Endothelial cell of umbilical vein (primary cell): ENCODE results near the gene CNTRL. TPM values are rescaled to one million over a fixed set of nuclear protein-coding genes. Genes with fewer than 3 reads are reported as not detected.
A peak's percentile ranks its signal among the peaks of the same experiment; 100 is the strongest.

Source experiments
- BruUV-seq: library from RNA; stranded (reverse); fragments of 400-500 nt; replicated peaks from 2 replicates; lab custom pipeline; 2021; lab: Mats Ljungman, UMichigan
- CTCF ChIA-PET: fragments of 300-600, 350-600 bp; sonication (Branson Sonifier 250); formaldehyde crosslinking; loops from one replicate; lab custom pipeline; 2021; ENCODE audit warnings: antibody characterized with exemption, inconsistent platforms; lab: Charles Lee
- POLR2A ChIA-PET: fragments of 300-600, 350-600 bp; sonication (Branson Sonifier 250); formaldehyde crosslinking; loops from one replicate; lab custom pipeline; 2021; ENCODE audit warnings: antibody characterized with exemption, inconsistent platforms; lab: Charles Lee
- DNase-seq: peaks from one replicate; pipeline ENCODE4 v3.0.0-alpha.2; 2011; ENCODE audit warnings: low read depth, low spot score
- FAIRE-seq: peaks from 2 replicates; lab custom pipeline; 2011; peaks lifted over from hg19 to GRCh38; lab: Jason Lieb, UNC
- H2AFZ ChIP-seq: 2 replicates; pipeline ENCODE4 v1.6.0; 2012; ENCODE audit warnings: low read depth, low read length, control low read depth, inconsistent platforms
- H3K27ac ChIP-seq: 2 replicates; pipeline ENCODE4 v1.5.1; 2011; ENCODE audit warnings: low read depth, mild to moderate bottlenecking, control low read depth, low read length, moderate library complexity; ENCODE audit not compliant: insufficient read depth
- H3K27me3 ChIP-seq, 2 experiments: 2 replicates each; pipeline versions ENCODE4 v1.6.0 to v1.6.1; 2011; ENCODE audit warnings: low read length in 2 of 2, mixed read lengths in 1 of 2; ENCODE audit not compliant: control insufficient read depth in 2 of 2, insufficient read depth in 2 of 2
- H3K36me3 ChIP-seq, 2 experiments: 2 replicates in 1 of 2; 3 replicates in 1 of 2; pipeline ENCODE4 v1.5.1; 2011; ENCODE audit warnings: low read length in 2 of 2, mild to moderate bottlenecking in 1 of 2, moderate library complexity in 1 of 2; ENCODE audit not compliant: control insufficient read depth in 2 of 2, insufficient read depth in 2 of 2; ENCODE audit errors: extremely low read depth in 1 of 2
- H3K4me1 ChIP-seq: 3 replicates; pipeline ENCODE4 v1.5.1; 2011; ENCODE audit warnings: mild to moderate bottlenecking, low read length; ENCODE audit not compliant: control insufficient read depth, insufficient read depth; ENCODE audit errors: extremely low read depth
- H3K4me2 ChIP-seq: 2 replicates; pipeline ENCODE4 v1.6.1; 2011; ENCODE audit warnings: low read length, control low read depth, mixed read lengths; ENCODE audit not compliant: insufficient read depth
- H3K4me3 ChIP-seq, 3 experiments: fragments of 200-600 bp in 1 of 3; sonication (generic), shearing (Covaris generic) in 1 of 3; replicated peaks in 1 of 3; 2 replicates each; pipeline ENCODE4 v1.5.1; 2011 to 2016; ENCODE audit warnings: control low read depth in 3 of 3, low read length in 3 of 3, mild to moderate bottlenecking in 2 of 3, inconsistent platforms in 1 of 3, low read depth in 1 of 3, moderate library complexity in 1 of 3; ENCODE audit not compliant: insufficient read depth in 1 of 3
- H3K79me2 ChIP-seq: 2 replicates; pipeline ENCODE4 v1.6.0; 2012; ENCODE audit warnings: low read length, inconsistent platforms; ENCODE audit not compliant: control insufficient read depth, insufficient read depth
- H3K9ac ChIP-seq: replicated peaks from 2 replicates; pipeline ENCODE3; 2011; ENCODE audit warnings: low read length, control low read depth; ENCODE audit not compliant: insufficient read depth; ENCODE audit errors: extremely low read depth
- H3K9me1 ChIP-seq: replicated peaks from 3 replicates; pipeline ENCODE4 v1.6.0; 2011; ENCODE audit warnings: mild to moderate bottlenecking, low read length; ENCODE audit not compliant: control insufficient read depth, insufficient read depth; ENCODE audit errors: extremely low read depth
- H3K9me3 ChIP-seq: replicated peaks from 2 replicates; pipeline ENCODE4 v1.5.1; 2012; ENCODE audit warnings: low read length, inconsistent platforms; ENCODE audit not compliant: control insufficient read depth, insufficient read depth
- H4K20me1 ChIP-seq: replicated peaks from 2 replicates; pipeline ENCODE3; 2011; ENCODE audit warnings: mild to moderate bottlenecking, low read length; ENCODE audit not compliant: control insufficient read depth, insufficient read depth; ENCODE audit errors: extremely low read depth
- CTCF ChIP-seq, 2 donors: IDR thresholded peaks; 1 replicate in 1 of 2; 2 replicates in 1 of 2; pipeline ENCODE4 v1.5.1; 2011; ENCODE audit warnings: low read length in 2 of 2, mild to moderate bottlenecking in 2 of 2, moderate library complexity in 2 of 2, control low read depth in 1 of 2, inconsistent platforms in 1 of 2, low read depth in 1 of 2; ENCODE audit not compliant: insufficient read depth in 1 of 2; ENCODE audit errors: extremely low read depth in 1 of 2
- EZH2 ChIP-seq: IDR thresholded peaks from 2 replicates; pipeline ENCODE4 v1.6.1; 2012; ENCODE audit warnings: borderline replicate concordance, low read depth, mild to moderate bottlenecking, moderate library complexity, low read length, inconsistent platforms; ENCODE audit not compliant: severe bottlenecking
- FOS ChIP-seq: IDR thresholded peaks from 2 replicates; pipeline ENCODE4 v1.6.1; 2011; ENCODE audit warnings: mild to moderate bottlenecking, low read length, moderate library complexity, borderline replicate concordance; ENCODE audit not compliant: insufficient read depth
- GATA2 ChIP-seq: IDR thresholded peaks from 2 replicates; pipeline ENCODE4 v1.7.0; 2011; ENCODE audit warnings: low read depth, mild to moderate bottlenecking, moderate library complexity, mixed read lengths, low read length; ENCODE audit not compliant: insufficient read length, insufficient read depth
- JUN ChIP-seq: IDR thresholded peaks from 2 replicates; pipeline ENCODE4 v1.6.1; 2011; ENCODE audit warnings: borderline replicate concordance, low read depth; ENCODE audit not compliant: insufficient read length, insufficient read depth
- MAX ChIP-seq: IDR thresholded peaks from 2 replicates; pipeline ENCODE4 v1.6.1; 2011; ENCODE audit not compliant: insufficient read depth, insufficient read length
- MYC ChIP-seq: IDR thresholded peaks from one replicate; pipeline ENCODE4 v1.6.1; 2011; ENCODE audit warnings: mild to moderate bottlenecking, low read depth, low read length
- POLR2A ChIP-seq: IDR thresholded peaks from 2 replicates; pipeline ENCODE4 v1.6.1; 2012; ENCODE audit warnings: low read depth, mild to moderate bottlenecking, control low read depth, low read length
- POLR2AphosphoS5 ChIP-seq: IDR thresholded peaks from 2 replicates; pipeline ENCODE4 v1.6.1; 2012; ENCODE audit warnings: low read depth, mild to moderate bottlenecking, control low read depth, low read length, moderate library complexity; ENCODE audit not compliant: insufficient read depth
- dilution Hi-C: fragments of 300-500 bp; cut with MboI; formaldehyde crosslinking; loops from one replicate; pipeline ENCODE4 v1.15.0; 2019; ENCODE audit warnings: low sequenced_read_pairs; ENCODE audit not compliant: extremely low pct_ligation_motif_present
- intact Hi-C: fragments of 100-400 bp; cut with micrococcal nuclease; formaldehyde crosslinking; loops from one replicate; pipeline ENCODE4 v1.10.0; 2022
- polyA plus RNA-seq, 4 experiments: library from polyadenylated mRNA; depleted of rRNA in 3 of 4; stranded (reverse) in 3 of 4; unstranded in 1 of 4; fragments of >200 nt; gene quantifications; 2 replicates each; pipeline versions ENCODE4 v1.2.1 to v1.2.3, GENCODE V29; 2011 to 2012; ENCODE audit warnings: missing spikeins in 1 of 4
- total RNA-seq: library from RNA; stranded (reverse); gene quantifications from 2 replicates; pipeline ENCODE4 v1.2.3, GENCODE V29; 2021

CNTRL gene
- total and polyA plus RNA-seq, 2 donors (not counting 3 experiments of a cell fraction or from before 2014, with no cell fraction given): 6.1 to 21.8 TPM

- peaks cover 33% of the 10 kb centered on the region for H3K4me1 ChIP-seq
- peak within 1 kb of the TSS; percentile 58 for H2AFZ ChIP-seq
- peaks cover 47% of the 10 kb centered on the region for H3K79me2 ChIP-seq
- TF ChIP-seq FOS (no peak), POLR2AphosphoS5 (peak; percentile 91), MYC (no peak), POLR2A (peak; percentile 90), CTCF (IDR thresholded peaks at IDR 0.05; ENCODE audit: extremely low read depth in 1 of 2, insufficient read depth in 1 of 2, low read depth in 1 of 2, low read length in 2 of 2) (peak; percentile 49 to 69), GATA2 (no peak), MAX (peak; percentile 7), EZH2 (no peak), JUN (no peak)
- H3K9me3 ChIP-seq: no peaks in the 10 kb centered on the region
- peak within 1 kb of the TSS; percentile 79 for H3K9ac ChIP-seq
- dilution Hi-C loops (no loop called here), intact Hi-C loops (loop anchor here (1.0 to 2.0 kb wide), 2 partner anchors 11 to 15 kb away; no protein-coding TSS in a partner anchor)
- no peaks in the 10 kb centered on the region for H3K36me3 ChIP-seq
- no peaks in the 10 kb centered on the region for H3K9me1 ChIP-seq
- ChIA-PET POLR2A (no interaction called here), CTCF (interaction anchor here (0.7 to 1.3 kb wide), 13 partner anchors 10 to 234 kb away, joined by 3 to 12 read pairs (median 3); no protein-coding TSS in a partner anchor)
- H3K27me3 ChIP-seq: no peaks in the 10 kb centered on the region
- FAIRE-seq (peak; percentile 94), DNase-seq (peak; percentile 98)
- H3K27ac ChIP-seq: peak within 1 kb of the TSS; percentile 59
- TSS peak; percentile 60 for BruUV-seq
- H3K4me3 ChIP-seq: peak within 1 kb of the TSS; percentile 85 to 94 (median 86)
- peak within 1 kb of the TSS; percentile 91 for H3K4me2 ChIP-seq
- peaks cover 23% of the 10 kb centered on the region for H4K20me1 ChIP-seq
Observed at GRCh38 chr9:121201738-121202533, 127.2 kb downstream of the CNTRL start, which contains the start of gene RAB14. Gene RAB14 (minus strand): TSS chr9:121201869. CDS start chr9:121193412, 8,457 bp downstream.
